Measurements from ENCODE around the gene ARSG.
"Not testable (repeated sequence)": the region's sequence is repeated elsewhere in the genome, so short reads cannot be mapped to it uniquely, and the experiment has no call there.

The ARSG gene

GRCh38 chr17:68304706-68305105 lies 13.4 kb downstream of the ARSG start:
- no peak for DNase-seq

GRCh38 chr17:68305142-68305541 lies 13.8 kb downstream of the ARSG start:
- no peak for DNase-seq

GRCh38 chr17:68306819-68307218 lies 15.5 kb downstream of the ARSG start:
- no peak for DNase-seq

- no peak for DNase-seq
Observed at GRCh38 chr17:68307443-68307842, 16.1 kb downstream of the ARSG start.

- not testable (repeated sequence) for DNase-seq
Observed at GRCh38 chr17:68308486-68308885, 17.2 kb downstream of the ARSG start.

GRCh38 chr17:68309066-68309670 lies 17.9 kb downstream of the ARSG start:
- not testable (repeated sequence) for DNase-seq

GRCh38 chr17:68310152-68310551 lies 18.9 kb downstream of the ARSG start:
- DNase-seq, result no peak

- DNase-seq, result no peak
Observed at GRCh38 chr17:68314916-68315535, 23.7 kb downstream of the ARSG start.

- DNase-seq, result no peak
Observed at GRCh38 chr17:68315930-68316329, 24.6 kb downstream of the ARSG start.

- DNase-seq, result no peak
Observed at GRCh38 chr17:68317458-68317857, 26.2 kb downstream of the ARSG start.

- no peak for DNase-seq
Observed at GRCh38 chr17:68318103-68318991, 27.1 kb downstream of the ARSG start.

GRCh38 chr17:68319410-68320162 lies 28.3 kb downstream of the ARSG start:
- DNase-seq, result no peak

- DNase-seq, result no peak
Observed at GRCh38 chr17:68320311-68320865, 29.1 kb downstream of the ARSG start.

- DNase-seq, result no peak
Observed at GRCh38 chr17:68320943-68321555, 29.8 kb downstream of the ARSG start.

GRCh38 chr17:68321556-68321954 lies 30.3 kb downstream of the ARSG start:
- DNase-seq, result peak in 1 of 58 donors; percentile 23

- no peak for DNase-seq
Observed at GRCh38 chr17:68322630-68323029, 31.3 kb downstream of the ARSG start.

- no peak for DNase-seq
Observed at GRCh38 chr17:68324114-68324513, 32.8 kb downstream of the ARSG start.

- no peak for DNase-seq
Observed at GRCh38 chr17:68324654-68325336, 33.5 kb downstream of the ARSG start.

- DNase-seq, result no peak
Observed at GRCh38 chr17:68325961-68326360, 34.7 kb downstream of the ARSG start.

GRCh38 chr17:68326681-68327080 lies 35.4 kb downstream of the ARSG start:
- DNase-seq, result no peak
